NCI-H510A treated with DMSO at 0.1 percent for 48 hours (cell line): ENCODE results near the gene GGCT.

Source experiments
- DNase-seq: peaks from one replicate; lab custom pipeline; 2025; lab: John Stamatoyannopoulos, UW

GGCT gene

GRCh38 chr7:30463405-30464145 lies 41.1 kb downstream of the GGCT start:
- no peak for DNase-seq

- no peak for DNase-seq
These were observed 42.5 kb downstream of the GGCT start for GRCh38 chr7:30462179-30462578.

- DNase-seq: no peak
These were observed 44.4 kb downstream of the GGCT start for GRCh38 chr7:30460246-30460633.

GRCh38 chr7:30459591-30460245 lies 44.9 kb downstream of the GGCT start:
- no peak for DNase-seq

GRCh38 chr7:30458311-30458710 lies 46.3 kb downstream of the GGCT start:
- DNase-seq: no peak

- no peak for DNase-seq
These were observed 50.7 kb downstream of the GGCT start for GRCh38 chr7:30453921-30454320.

GRCh38 chr7:30453016-30453415 lies 51.6 kb downstream of the GGCT start:
- DNase-seq: no peak

- DNase-seq: no peak
These were observed 52.2 kb downstream of the GGCT start for GRCh38 chr7:30452280-30452930.

- DNase-seq: no peak
These were observed 52.9 kb downstream of the GGCT start for GRCh38 chr7:30451539-30452279.

- DNase-seq: peak; percentile 13
These were observed 53.6 kb downstream of the GGCT start for GRCh38 chr7:30450983-30451497.

- peak; percentile 31 for DNase-seq
These were observed 54.2 kb downstream of the GGCT start for GRCh38 chr7:30450240-30450982.

GRCh38 chr7:30448461-30449189 lies 56.0 kb downstream of the GGCT start:
- DNase-seq: peak; percentile 17

- DNase-seq: no peak
These were observed 57.2 kb downstream of the GGCT start for GRCh38 chr7:30447466-30447865.
